Activated CD4-positive, alpha-beta T cell treated with anti-CD3 and anti-CD28 coated beads for 24 hours (primary cell): ENCODE results near the gene SDF2L1.
"Not testable (repeated sequence)": the region's sequence is repeated elsewhere in the genome, so short reads cannot be mapped to it uniquely, and the experiment has no call there.

Source experiments
- DNase-seq, 2 donors: peaks; one replicate each; pipeline ENCODE4 v3.0.0-alpha.2; 2020; ENCODE audit warnings: low read depth in 2 of 2

Gene SDF2L1

GRCh38 chr22:21641789-21642583 lies at the start of gene SDF2L1:
Gene SDF2L1, plus strand, starts transcription at chr22:21642302. Its CDS starts 35 bp downstream, at chr22:21642337.
- peak; percentile 97 to 98 for DNase-seq

GRCh38 chr22:21592422-21592821 lies 49.7 kb upstream of the SDF2L1 start:
- no peak for DNase-seq

- no peak for DNase-seq
These were observed 48.5 kb upstream of the SDF2L1 start for GRCh38 chr22:21593406-21594232.

GRCh38 chr22:21594865-21595452 lies 47.1 kb upstream of the SDF2L1 start:
- no peak for DNase-seq

- DNase-seq: not testable (repeated sequence)
These were observed 45.6 kb upstream of the SDF2L1 start for GRCh38 chr22:21596356-21597135.

GRCh38 chr22:21598302-21598701 lies 43.8 kb upstream of the SDF2L1 start:
- DNase-seq: no peak

- no peak for DNase-seq
These were observed 42.8 kb upstream of the SDF2L1 start for GRCh38 chr22:21599053-21599893.

- DNase-seq: no peak
These were observed 39.5 kb upstream of the SDF2L1 start for GRCh38 chr22:21602579-21602978.

GRCh38 chr22:21603973-21604372 lies 38.1 kb upstream of the SDF2L1 start:
- DNase-seq: no peak

GRCh38 chr22:21605887-21606564 lies 36.1 kb upstream of the SDF2L1 start:
- no peak for DNase-seq

- DNase-seq: no peak
These were observed 35.3 kb upstream of the SDF2L1 start for GRCh38 chr22:21606775-21607174.

- not testable (repeated sequence) for DNase-seq
These were observed 32.4 kb upstream of the SDF2L1 start for GRCh38 chr22:21609556-21610157.

GRCh38 chr22:21611210-21611977 lies 30.7 kb upstream of the SDF2L1 start:
- DNase-seq: no peak

GRCh38 chr22:21612858-21613257 lies 29.2 kb upstream of the SDF2L1 start:
- DNase-seq: no peak

GRCh38 chr22:21613553-21614233 lies 28.4 kb upstream of the SDF2L1 start:
- no peak for DNase-seq

- DNase-seq: no peak
These were observed 26.4 kb upstream of the SDF2L1 start for GRCh38 chr22:21615731-21616130.

- not testable (repeated sequence) for DNase-seq
These were observed 24.8 kb upstream of the SDF2L1 start for GRCh38 chr22:21617337-21617736.

- DNase-seq: no peak
These were observed 21.1 kb upstream of the SDF2L1 start for GRCh38 chr22:21621025-21621424.
